22Rv1 (cell line): ENCODE data around the gene PTK7.

Experiments used
- H3K27ac ChIP-seq: fragments of 450-650 bp; 2 replicates; pipeline ENCODE4 v1.5.1; 2017
- CTCF ChIP-seq: fragments of 450-650 bp; IDR thresholded peaks from 2 replicates; pipeline ENCODE4 v1.5.1; 2017; ENCODE audit warnings: mild to moderate bottlenecking
- ZFX ChIP-seq: fragments of 450-650 bp; IDR thresholded peaks from 2 replicates; pipeline ENCODE4 v1.6.1; 2017; ENCODE audit warnings: antibody characterized with exemption, borderline replicate concordance

The PTK7 gene

DNA sequence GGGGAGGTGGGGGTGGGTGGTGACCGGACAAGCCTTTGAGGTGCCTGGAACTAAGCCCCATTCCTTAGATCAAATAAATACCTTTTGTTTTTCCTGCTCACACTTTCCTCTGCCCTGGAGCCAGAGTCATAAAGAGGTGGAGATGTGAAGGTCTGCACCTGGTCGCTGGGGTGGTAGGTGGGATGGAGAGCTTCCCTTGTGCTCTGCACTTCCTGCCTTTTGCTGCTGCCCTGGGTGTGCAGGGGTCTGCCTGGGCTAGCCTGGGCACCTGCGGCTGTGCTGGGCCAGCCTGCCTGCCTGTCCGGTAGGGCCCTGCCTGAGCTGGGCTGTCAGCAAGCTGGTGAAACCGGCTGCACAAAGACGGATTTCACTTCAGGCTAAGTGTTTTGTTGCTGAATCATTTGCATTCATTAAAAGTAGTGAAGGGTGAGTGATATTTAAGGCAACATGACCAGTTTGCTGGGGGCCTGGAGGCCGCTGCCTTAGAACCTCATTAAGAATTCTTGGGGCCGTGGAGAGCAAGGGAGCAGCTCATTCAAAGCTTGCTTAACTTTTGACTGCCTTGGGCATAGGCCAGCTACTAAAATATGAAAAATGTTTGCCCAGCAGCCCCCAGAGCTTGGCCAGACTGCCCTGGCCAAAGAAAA is 20.5 kb downstream of the PTK7 start:
- H3K27ac ChIP-seq: peak overlapping the region; percentile 40
- TF ChIP-seq CTCF (no peak), ZFX (no peak)

GRCh38 chr6:43097098-43097489 is 21.0 kb downstream of the PTK7 start:
- no peak for TF ChIP-seq CTCF
- TF ChIP-seq ZFX: no peak
- peak overlapping the region; percentile 40 for H3K27ac ChIP-seq

GRCh38 chr6:43097502-43097901 is 21.4 kb downstream of the PTK7 start:
- no peak overlapping the region for H3K27ac ChIP-seq
- TF ChIP-seq CTCF (no peak), ZFX (no peak)

DNA sequence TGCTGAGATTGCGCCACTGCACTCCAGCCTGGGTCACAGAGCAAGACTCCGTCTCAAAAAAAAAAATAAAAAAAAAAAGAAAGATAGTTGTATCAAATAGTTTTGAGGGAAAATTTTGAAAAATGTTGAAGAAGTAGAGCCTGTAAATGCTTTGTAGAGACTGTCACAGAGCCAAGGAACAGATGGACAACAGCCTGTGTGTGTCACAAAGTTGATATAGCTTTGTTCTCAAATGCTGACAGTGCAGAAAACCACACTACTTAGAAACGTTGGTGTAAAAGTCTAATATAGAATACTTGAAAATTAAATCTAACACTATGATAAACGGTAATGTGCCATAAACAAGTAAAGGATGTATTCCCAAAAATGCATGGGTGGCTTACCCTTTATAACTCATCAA is 25.4 kb downstream of the PTK7 start:
- no peak overlapping the region for H3K27ac ChIP-seq
- no peak for TF ChIP-seq ZFX
- TF ChIP-seq CTCF: no peak

DNA sequence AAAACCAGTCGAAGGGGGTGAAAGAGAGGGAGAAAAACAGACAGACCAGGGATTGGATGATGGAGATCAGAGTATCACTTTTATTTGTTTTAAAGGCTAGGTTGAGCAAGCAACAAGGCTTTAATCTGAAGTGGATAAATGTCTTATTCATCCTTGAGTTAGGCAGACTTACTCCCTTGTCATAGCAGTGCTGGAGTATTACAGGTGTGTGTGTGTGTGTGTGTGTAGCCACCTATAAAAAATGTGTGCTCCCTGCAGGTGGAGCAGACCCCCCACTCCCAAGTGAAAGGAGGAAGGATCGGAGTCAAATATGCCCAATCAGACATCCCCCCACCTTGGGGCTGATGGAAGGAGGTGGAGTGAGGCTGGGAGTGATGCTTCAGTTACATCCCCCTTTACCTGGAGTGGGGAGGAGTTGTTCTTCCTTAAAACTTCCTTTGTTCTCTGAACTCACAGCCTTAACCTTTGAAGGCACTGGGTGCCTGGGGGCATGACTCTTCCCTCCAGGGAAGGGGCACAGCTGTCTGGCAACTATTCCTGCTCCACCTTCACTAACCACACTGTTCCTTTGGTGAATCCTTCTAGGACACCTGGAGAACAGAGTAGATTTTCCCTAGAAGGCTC is 27.3 kb downstream of the PTK7 start:
- H3K27ac ChIP-seq: no peak overlapping the region
- no peak for TF ChIP-seq ZFX
- no peak for TF ChIP-seq CTCF

DNA sequence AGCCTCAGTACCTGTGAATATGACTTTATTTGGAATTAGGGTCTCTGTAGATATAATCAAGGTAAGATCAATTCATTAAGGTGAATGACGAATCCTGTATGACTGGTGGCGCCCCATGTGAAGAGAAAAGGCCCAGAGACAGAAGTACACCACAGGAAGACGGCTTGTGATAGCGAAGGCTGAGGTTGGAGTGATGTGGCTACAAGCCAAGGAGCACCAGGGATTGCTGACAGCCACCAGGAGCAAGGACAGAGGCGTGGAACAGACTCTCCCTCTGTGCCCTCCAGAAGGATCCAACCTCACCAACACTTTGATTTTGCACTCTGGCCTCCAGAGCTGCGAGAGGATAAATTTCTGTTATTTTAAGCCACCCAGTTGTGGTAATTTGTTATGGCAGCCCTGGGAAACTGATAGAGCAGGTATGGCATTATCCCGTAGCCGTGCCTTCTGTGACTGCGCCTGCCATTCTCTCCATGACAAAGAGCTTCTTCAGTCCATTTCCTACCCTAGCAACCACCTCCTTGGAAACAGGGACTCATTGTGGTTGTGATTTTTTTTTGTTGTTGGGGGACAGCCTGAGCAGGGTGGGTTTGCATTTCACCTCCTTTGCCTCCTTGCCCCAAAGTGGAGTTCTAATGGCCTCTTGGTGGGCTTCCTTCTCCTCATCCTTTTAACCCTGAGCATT is 29.6 kb downstream of the PTK7 start:
- H3K27ac ChIP-seq: no peak overlapping the region
- TF ChIP-seq ZFX: no peak
- TF ChIP-seq CTCF: no peak
